ENCODE measurements around the gene CRB2.
"Not testable (repeated sequence)": the region's sequence is repeated elsewhere in the genome, so short reads cannot be mapped to it uniquely, and the experiment has no call there.

CRB2 gene

GRCh38 chr9:123329329-123329955, 26.6 kb upstream of the CRB2 start:
- no peak for DNase-seq

GRCh38 chr9:123331346-123332060, 24.5 kb upstream of the CRB2 start:
- no peak for DNase-seq

DNA sequence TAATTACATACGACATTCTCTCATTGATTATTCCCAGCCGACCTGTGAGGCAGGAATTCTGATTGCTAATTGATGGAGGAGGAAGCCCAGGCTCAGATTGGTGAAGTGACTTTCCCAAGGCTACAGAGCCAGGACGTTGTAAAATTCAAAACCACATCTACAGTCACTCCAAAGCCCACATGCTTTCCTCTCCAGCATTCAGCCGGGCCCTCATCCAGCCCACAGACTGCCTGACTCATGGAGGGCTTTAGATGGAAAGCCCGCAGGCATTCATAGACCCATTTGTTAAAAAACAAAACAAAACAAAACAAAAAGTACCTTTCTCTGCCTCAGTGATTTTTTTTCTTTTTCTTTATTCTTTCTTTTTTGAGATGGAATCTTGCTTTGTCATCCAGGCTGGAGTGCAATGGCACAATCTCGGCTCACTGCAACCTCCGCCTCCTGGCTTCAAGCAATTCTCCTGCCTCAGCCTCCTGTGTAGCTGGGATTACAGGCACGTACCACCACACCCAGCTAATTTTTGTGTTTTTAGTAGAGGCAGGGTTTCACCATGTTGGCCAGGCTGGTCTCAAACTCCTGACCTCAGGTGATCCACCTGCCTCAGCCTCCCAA, 22.8 kb upstream of the CRB2 start:
- not testable (repeated sequence) for DNase-seq

- no peak for DNase-seq
Observed at GRCh38 chr9:123334639-123335038, 21.4 kb upstream of the CRB2 start.

GRCh38 chr9:123335193-123335985, 20.6 kb upstream of the CRB2 start:
- DNase-seq = no peak

GRCh38 chr9:123335986-123336329, 20.0 kb upstream of the CRB2 start:
- DNase-seq = no peak

DNA sequence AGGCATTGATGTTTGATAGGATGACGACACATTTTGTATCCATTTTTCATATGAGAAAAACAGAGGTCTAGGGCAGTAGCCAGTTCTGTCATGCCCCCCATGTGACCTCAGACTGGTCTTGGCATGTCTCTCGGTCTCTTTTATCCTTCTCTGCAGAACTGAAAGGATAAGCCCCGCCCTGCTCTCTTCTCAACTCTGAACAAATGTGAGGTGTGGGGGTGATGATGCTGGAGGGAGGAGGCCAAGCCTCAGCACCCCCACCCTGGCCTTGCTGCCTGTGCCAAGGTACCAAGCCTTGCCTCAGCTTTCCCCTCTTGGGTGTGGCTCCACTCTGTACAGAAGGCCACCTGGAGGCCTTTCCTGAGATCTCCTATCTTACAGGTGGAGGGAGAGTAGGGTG, 19.5 kb upstream of the CRB2 start:
- no peak for DNase-seq

DNA sequence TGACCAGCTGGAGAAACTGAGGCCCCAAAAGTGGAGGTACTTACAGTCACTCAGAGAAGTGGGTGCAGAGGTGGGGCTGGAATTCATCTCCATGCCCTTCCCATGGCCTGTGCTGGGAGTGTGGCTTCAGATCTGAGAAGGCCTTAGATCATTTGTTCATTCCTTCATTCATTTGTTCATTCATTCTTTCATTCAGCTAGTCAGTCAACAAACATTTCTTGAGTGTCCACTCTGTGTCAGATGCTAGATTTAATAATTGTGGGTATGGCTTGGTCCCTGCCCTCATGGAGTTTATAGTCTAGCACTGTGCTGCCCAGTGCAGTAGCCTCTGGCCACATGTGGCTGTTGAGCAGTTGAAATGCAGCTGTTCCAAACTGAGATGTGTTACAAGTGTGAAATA, 19.0 kb upstream of the CRB2 start:
- DNase-seq = no peak

- DNase-seq = no peak
Observed at GRCh38 chr9:123337971-123338370, 18.0 kb upstream of the CRB2 start.

DNA sequence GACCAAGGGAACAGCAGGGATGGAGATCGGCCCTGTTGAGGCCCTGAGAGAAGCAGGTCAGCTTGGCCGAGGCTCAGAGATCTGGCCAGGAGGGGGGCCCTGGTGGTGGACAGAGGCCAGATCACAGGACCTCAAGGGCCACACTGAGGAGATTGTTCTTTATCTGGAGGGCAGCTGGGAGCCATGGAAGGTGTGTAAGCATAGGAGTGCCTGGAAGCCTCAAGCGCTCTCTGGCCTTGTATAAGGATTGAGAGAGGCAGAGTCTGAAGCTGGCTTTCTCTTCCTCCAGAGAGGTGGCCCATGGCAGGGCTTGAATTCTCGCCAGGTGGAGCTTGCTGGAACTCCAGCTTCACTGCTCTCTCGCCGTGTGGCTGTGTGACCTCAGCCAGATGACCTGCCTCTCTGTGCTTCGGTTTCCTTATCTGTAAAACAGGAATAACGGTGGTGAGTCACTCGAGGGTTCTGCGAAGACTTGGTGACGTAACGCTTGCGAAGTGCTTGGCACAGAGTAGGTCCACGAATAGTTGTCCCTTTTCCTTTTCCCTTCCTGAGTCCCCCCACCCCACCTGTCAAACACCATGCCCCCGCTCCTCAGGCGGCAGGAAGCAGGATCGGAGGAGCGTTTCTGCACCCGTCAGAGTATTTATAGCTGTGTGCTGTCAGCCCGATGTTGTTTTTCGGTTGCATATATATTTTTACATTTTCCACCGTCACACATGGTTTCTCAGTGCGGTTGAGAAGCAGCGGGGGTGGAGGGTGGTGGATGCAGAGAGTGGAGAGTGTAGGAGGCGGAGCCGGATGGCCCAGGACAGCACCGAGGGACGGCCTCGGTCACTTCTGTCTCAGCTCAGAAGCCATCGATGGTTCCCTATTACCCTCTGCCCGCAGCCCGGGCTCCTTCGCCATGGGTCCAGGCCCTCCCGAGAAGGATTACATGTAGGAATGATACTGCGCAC, 17.0 kb upstream of the CRB2 start:
- no peak for DNase-seq

DNA sequence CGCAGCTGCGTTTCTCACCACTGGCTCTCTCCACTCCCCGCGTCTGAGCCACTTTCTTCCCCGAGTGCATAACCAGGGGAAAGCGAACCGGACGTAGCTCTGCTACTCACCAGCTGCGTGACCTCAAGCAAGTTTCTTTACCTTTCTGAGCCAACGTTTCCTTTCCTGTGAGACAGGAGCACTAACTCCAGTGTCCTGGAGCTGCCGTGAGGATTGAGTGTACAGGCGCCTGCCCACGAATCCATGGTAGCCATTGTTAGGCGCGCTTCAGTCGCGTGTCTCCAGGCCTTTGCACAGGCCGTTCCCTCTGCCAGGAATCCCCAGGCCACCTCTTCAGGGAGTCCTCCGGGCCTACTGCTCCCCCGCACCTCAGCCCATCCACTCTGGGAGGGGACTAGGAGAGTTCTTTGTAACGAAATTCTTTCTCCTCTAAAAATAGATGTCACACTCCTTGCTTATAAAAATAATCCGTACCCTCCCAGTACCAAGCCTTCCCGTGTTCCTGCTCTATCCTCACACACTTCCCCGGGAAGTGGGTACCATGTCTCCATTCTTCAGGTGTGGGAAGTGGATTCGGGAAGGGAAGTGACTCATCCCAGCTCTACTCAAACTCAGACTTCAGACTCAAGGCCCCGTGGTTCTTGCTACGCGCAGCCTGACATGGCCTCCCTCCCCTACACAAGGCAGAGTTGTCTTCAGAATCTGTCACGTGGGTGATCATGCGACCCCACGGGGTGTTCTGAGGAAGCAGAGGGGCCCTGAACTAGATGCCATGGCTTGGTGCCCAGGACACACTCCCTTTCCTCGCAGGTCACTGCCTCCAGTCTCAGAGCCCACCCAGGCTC, 16.1 kb upstream of the CRB2 start:
- DNase-seq = no peak

- DNase-seq = no peak
Observed at GRCh38 chr9:123341816-123342215, 14.2 kb upstream of the CRB2 start.

DNA sequence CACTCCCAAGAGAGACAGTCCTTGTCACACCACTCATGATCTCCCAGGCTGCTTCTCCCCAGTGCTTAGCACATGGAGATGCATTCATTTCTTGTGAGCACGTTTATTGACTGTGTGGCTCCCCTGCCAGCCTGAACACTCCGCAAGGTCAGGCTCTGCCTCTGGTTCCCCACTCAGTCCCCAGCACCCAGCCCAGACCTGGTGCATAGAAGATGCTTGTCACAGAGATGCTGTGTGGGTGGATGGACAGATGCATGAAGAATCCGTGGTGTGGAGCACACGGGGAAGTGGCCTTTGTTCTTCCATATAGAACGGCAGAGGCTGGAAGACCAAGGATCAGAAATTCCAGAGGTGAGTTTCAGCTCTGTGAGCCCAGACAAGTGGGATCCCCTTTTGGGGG, 13.8 kb upstream of the CRB2 start:
- DNase-seq = no peak

GRCh38 chr9:123343443-123344191, 12.4 kb upstream of the CRB2 start:
- no peak for DNase-seq

GRCh38 chr9:123344192-123344949, 11.6 kb upstream of the CRB2 start:
- no peak for DNase-seq

DNA sequence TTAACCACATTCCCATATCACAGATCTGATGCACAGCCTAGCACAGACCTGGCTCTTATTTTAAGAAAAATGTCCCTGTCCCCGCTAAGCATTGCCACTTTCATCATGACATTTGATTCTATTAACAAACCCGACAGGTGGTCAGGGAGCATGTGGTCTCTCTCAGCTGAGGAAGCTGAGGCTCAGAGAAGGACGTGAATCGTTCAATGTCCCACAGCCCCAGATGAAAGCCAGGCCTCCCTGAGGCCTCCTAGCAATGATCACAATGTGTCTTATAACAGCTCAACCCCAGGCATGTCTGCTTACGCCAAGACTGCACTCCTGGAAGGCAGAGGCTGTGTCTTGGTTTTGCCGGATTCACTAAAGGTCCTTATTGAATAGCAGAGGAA, 10.4 kb upstream of the CRB2 start:
- no peak for DNase-seq

- no peak for DNase-seq
Observed at GRCh38 chr9:123346026-123346425, 10.0 kb upstream of the CRB2 start.

DNA sequence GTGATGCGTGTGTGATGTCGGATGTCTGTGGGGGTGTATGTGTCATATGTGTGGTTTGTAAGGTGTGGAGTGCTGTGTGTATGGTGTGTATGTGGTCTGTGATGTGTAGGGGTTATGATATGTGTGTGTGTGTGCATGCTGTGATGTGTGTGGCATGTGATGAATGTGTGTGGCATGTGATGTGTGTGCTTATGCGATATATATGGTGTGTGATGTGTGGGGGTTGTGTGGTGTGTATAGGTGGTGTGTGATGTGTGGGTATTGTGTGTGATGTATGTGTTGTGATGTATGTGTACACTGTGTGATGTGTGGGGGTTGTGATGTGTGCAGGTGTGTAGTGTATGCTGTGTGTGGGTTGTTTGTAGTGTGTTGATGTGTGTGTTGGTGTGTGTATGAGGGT, 9.2 kb upstream of the CRB2 start:
- DNase-seq = no peak

DNA sequence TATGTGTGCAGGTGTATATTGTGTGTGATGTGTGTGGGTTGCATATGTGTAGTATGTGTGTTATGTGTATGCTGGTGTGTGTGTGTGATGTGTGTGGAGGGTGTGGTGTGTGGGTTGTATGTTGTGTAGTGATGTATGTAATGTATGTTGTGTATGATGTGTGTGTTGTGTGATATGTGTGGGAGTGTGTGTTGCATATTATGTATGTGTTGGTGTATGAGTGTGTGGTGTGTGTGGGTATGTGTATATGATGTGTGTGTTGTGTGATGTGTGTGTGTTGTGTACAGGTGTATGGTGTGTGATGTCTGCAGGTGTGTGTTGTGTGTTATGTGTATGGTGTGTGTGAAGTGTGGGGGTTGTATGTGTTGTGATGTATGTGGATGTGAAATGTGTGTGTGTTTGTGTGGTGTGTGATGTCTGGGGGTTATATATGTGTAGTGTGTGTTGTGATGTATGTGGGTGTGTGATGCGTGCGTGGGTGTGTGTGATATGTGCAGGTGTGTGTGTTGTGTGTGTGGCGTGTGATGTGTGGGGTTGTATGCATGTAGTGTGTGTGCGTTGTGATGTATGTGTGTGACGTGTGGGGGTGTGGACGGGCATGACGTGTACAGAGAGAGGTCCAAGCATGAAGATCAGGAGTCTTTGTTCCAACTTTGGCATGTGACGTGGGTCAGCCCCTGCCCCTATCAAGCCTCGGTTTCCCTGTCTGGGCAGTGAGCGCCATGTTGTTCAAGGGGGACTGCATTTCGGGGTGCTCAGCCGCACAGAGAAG, 8.5 kb upstream of the CRB2 start:
- no peak for DNase-seq
